GM23338 (cell line): Measurements from ENCODE around the gene SLC12A7. TPM values are rescaled to one million over a fixed set of nuclear protein-coding genes. Genes with fewer than 3 reads are reported as not detected.
A peak's percentile ranks its signal among the peaks of the same experiment; 100 is the strongest.

Source experiments
- ATAC-seq: fragments of 200-7000 bp; cut with Tn5 transposase; 3 replicates; pipeline ENCODE4 v1.9.1; 2020
- DNase-seq: peaks from one replicate; pipeline ENCODE4 v3.0.0-alpha.2; 2015; ENCODE audit warnings: low spot score
- H2AFZ ChIP-seq: fragments of 200-600 bp; sonication (generic); 2 replicates; pipeline ENCODE4 v1.8.0; 2016; ENCODE audit warnings: antibody characterized with exemption, mild to moderate bottlenecking, moderate library complexity
- H3F3A ChIP-seq: fragments of 200-600 bp; sonication (generic); replicated peaks from 2 replicates; pipeline ENCODE4 v1.8.0; 2017; ENCODE audit warnings: antibody characterized with exemption, mixed run types, low read depth
- H3K27ac ChIP-seq: fragments of 200-600 bp; sonication (generic); 2 replicates; pipeline ENCODE4 v1.6.1; 2016; ENCODE audit warnings: low read depth
- H3K27me3 ChIP-seq: fragments of 200-600 bp; sonication (generic); 2 replicates; pipeline ENCODE4 v1.8.0; 2016; ENCODE audit warnings: mild to moderate bottlenecking, mixed run types, moderate library complexity; ENCODE audit not compliant: insufficient read depth
- H3K36me3 ChIP-seq: fragments of 200-600 bp; sonication (generic); 2 replicates; pipeline ENCODE4 v1.8.0; 2016; ENCODE audit warnings: mild to moderate bottlenecking; ENCODE audit not compliant: insufficient read depth
- H3K4me1 ChIP-seq: fragments of 200-600 bp; sonication (generic); 2 replicates; pipeline ENCODE4 v1.8.0; 2016; ENCODE audit warnings: mild to moderate bottlenecking, moderate library complexity; ENCODE audit not compliant: insufficient read depth
- H3K4me2 ChIP-seq: fragments of 200-600 bp; sonication (generic); 2 replicates; pipeline ENCODE4 v1.7.1; 2017; ENCODE audit warnings: mixed run types
- H3K4me3 ChIP-seq: fragments of 200-600 bp; sonication (generic); 2 replicates; pipeline ENCODE4 v1.6.1; 2016; ENCODE audit warnings: mixed run types
- H3K79me2 ChIP-seq: fragments of 200-600 bp; sonication (generic); replicated peaks from 2 replicates; pipeline ENCODE4 v1.8.0; 2017; ENCODE audit warnings: mild to moderate bottlenecking; ENCODE audit not compliant: insufficient read depth
- H3K9me2 ChIP-seq: fragments of 200-600 bp; sonication (generic); 2 replicates; pipeline ENCODE4 v1.8.0; 2017; ENCODE audit not compliant: insufficient read depth
- H4K20me1 ChIP-seq: fragments of 200-600 bp; sonication (generic); replicated peaks from 2 replicates; pipeline ENCODE4 v1.8.0; 2017; ENCODE audit warnings: mild to moderate bottlenecking; ENCODE audit not compliant: insufficient read depth
- H3K27ac Mint-ChIP-seq: 2 replicates; pipeline ENCODE4 v1.8.0; 2020; ENCODE audit warnings: inconsistent platforms, mild to moderate bottlenecking, moderate library complexity, mixed read lengths
- H3K27me3 Mint-ChIP-seq: 3 replicates; pipeline ENCODE4 v1.8.0; 2022; ENCODE audit warnings: low read depth, mild to moderate bottlenecking, moderate library complexity, mixed read lengths, inconsistent platforms; ENCODE audit not compliant: insufficient read depth, poor library complexity
- H3K36me3 Mint-ChIP-seq: 3 replicates; pipeline ENCODE4 v1.8.0; 2021; ENCODE audit warnings: low read depth, mild to moderate bottlenecking, inconsistent platforms, moderate library complexity, mixed read lengths
- H3K4me1 Mint-ChIP-seq: 3 replicates; pipeline ENCODE4 v1.8.0; 2020; ENCODE audit warnings: mild to moderate bottlenecking, inconsistent platforms, mixed read lengths
- H3K4me3 Mint-ChIP-seq: 3 replicates; pipeline ENCODE4 v1.8.0; 2021; ENCODE audit warnings: moderate library complexity, mild to moderate bottlenecking, inconsistent platforms, mixed read lengths
- H3K9me3 Mint-ChIP-seq: 3 replicates; pipeline ENCODE4 v1.8.0; 2020; ENCODE audit warnings: moderate library complexity, mild to moderate bottlenecking, inconsistent platforms, mixed read lengths
- CREB1 ChIP-seq: fragments of 250-450 bp; sonication (Bioruptor Pico); IDR thresholded peaks from 2 replicates; pipeline ENCODE4 v1.5.0; 2020; ENCODE audit warnings: low read depth, mild to moderate bottlenecking, moderate library complexity
- EZH2 ChIP-seq: fragments of 200-600 bp; sonication (generic); IDR thresholded peaks from one replicate; pipeline ENCODE4 v1.8.0; 2017; ENCODE audit warnings: antibody characterized with exemption, mild to moderate bottlenecking, low read depth; ENCODE audit not compliant: unreplicated experiment
- JUNB ChIP-seq: IDR thresholded peaks from one replicate; pipeline ENCODE4 v1.6.1; 2016; ENCODE audit warnings: antibody characterized with exemption; ENCODE audit not compliant: unreplicated experiment
- STAT1 ChIP-seq: IDR thresholded peaks from one replicate; pipeline ENCODE4 v1.6.1; 2016; ENCODE audit warnings: antibody characterized with exemption; ENCODE audit not compliant: unreplicated experiment
- ZNF114 ChIP-seq: fragments of 250-450 bp; sonication (Bioruptor Pico); IDR thresholded peaks from 2 replicates; pipeline ENCODE4 v1.5.0; 2020; ENCODE audit warnings: mild to moderate bottlenecking, moderate library complexity
- ZNF331 ChIP-seq: fragments of 250-450 bp; sonication (Bioruptor Pico); IDR thresholded peaks from 2 replicates; pipeline ENCODE4 v1.5.0; 2020; ENCODE audit warnings: low read depth, mild to moderate bottlenecking, moderate library complexity
- polyA plus RNA-seq: library from polyadenylated mRNA; unstranded; fragments of >200 nt; fragmentation: Nextera tagmentation; extraction: Ambion mirVana; gene quantifications from 2 replicates; pipeline ENCODE4 v1.2.1, GENCODE V29; 2016
- total RNA-seq: library from RNA; depleted of rRNA; stranded (reverse); fragments of >200 nt; shearing (Covaris generic); gene quantifications from 2 replicates; pipeline ENCODE4 v1.2.3, GENCODE V29; 2014
- TF ChIP-seq, protein P1 (sequence below), 2 experiments: fragments of 200-600 bp in 1 of 2; sonication (generic) in 1 of 2; conservative IDR thresholded peaks; 2 replicates each; pipeline versions ENCODE4 v1.5.1 to v1.6.1; 2016 to 2017; ENCODE audit warnings: antibody characterized with exemption in 2 of 2, low read depth in 2 of 2, mild to moderate bottlenecking in 2 of 2, moderate library complexity in 1 of 2
- TF ChIP-seq, protein P2 (sequence below): IDR thresholded peaks from 2 replicates; pipeline ENCODE4 v1.6.1; 2016; ENCODE audit warnings: antibody characterized with exemption
- TF ChIP-seq, protein P3 (sequence below): fragments of 250-450 bp; sonication (Bioruptor Pico); IDR thresholded peaks from 2 replicates; pipeline ENCODE4 v1.5.0; 2020; ENCODE audit warnings: mild to moderate bottlenecking, moderate library complexity

The SLC12A7 gene
- total and polyA plus RNA-seq, 2 experiments from 2014 or later: 7.4 to 32.2 TPM

DNA sequence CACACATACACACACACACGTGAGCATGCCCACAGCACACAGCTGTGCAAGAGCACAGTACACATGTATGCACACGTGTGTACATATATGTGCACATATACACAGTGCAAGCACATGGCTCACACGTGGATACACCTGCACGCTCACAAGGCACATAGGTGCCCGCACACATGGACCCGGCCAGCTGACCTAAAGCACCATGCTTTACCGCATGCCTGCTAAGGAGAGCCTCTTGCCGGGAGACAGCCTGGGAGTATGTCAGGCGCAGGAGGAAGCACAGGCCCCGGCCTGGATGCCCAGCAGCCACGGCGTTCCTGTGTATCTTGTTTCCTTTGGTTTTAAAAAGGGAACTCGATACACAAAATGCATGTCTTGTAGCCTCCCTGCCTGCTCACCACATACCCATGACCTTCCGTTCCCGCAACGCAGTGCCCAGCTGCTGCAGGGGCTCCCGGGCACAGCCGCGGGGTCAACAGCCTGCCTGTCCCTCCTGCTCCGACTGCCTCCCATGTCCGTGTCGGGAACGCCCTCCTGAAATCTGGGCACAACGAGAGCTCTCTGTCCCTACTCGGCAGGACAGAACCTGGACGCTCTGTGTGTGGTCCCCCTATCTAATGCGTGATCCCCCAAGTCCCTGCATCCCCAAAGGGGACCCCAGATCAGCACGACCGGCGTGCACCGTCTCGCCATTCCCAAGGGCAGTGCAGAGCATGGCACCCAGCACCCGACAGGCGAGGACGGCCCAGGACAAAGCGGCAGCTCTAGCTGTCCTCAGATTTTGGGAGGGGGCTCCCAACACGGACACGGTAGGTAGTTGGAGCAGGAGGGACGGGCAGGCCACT, 3.6 kb downstream of the SLC12A7 start:
- Histone ChIP-seq H3K4me2 (no peak overlapping the region), H3K79me2 (peaks cover 77% of the 10 kb centered on the region), H3K27ac (no peak overlapping the region; the same call in 1 of the 2 replicates), H3K27me3 (no peaks in the 10 kb centered on the region), H3K4me1 (peaks cover 14% of the 10 kb centered on the region; the same call in 1 of the 2 replicates), H3K9me2 (no peaks in the 10 kb centered on the region), H2AFZ (no peak overlapping the region), H4K20me1 (0 out of 2 replicates have a peak, but pooled peaks cover 2% of the 10 kb centered on the region), H3K4me3 (no peak overlapping the region), H3K36me3 (no peaks in the 10 kb centered on the region), H3F3A (no peaks in the 10 kb centered on the region)
- Mint-ChIP-seq H3K27ac (peak overlapping the region; percentile 95), H3K4me3 (no peak overlapping the region), H3K36me3 (no peaks in the 10 kb centered on the region), H3K9me3 (no peaks in the 10 kb centered on the region), H3K27me3 (peaks cover 10% of the 10 kb centered on the region), H3K4me1 (peaks cover 48% of the 10 kb centered on the region)
- ATAC-seq (no peak), DNase-seq (no peak)
- TF ChIP-seq, protein P1, sequence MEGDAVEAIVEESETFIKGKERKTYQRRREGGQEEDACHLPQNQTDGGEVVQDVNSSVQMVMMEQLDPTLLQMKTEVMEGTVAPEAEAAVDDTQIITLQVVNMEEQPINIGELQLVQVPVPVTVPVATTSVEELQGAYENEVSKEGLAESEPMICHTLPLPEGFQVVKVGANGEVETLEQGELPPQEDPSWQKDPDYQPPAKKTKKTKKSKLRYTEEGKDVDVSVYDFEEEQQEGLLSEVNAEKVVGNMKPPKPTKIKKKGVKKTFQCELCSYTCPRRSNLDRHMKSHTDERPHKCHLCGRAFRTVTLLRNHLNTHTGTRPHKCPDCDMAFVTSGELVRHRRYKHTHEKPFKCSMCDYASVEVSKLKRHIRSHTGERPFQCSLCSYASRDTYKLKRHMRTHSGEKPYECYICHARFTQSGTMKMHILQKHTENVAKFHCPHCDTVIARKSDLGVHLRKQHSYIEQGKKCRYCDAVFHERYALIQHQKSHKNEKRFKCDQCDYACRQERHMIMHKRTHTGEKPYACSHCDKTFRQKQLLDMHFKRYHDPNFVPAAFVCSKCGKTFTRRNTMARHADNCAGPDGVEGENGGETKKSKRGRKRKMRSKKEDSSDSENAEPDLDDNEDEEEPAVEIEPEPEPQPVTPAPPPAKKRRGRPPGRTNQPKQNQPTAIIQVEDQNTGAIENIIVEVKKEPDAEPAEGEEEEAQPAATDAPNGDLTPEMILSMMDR (conservative IDR thresholded peaks at IDR 0.05; ENCODE audit: low read depth in 2 of 2): no peak
- TF ChIP-seq ZNF114 (CRISPR knock-in tag) (no peak), ZNF331 (CRISPR knock-in tag) (no peak), EZH2 (no peak), JUNB (no peak), STAT1 (no peak), CREB1 (no peak)
- TF ChIP-seq, protein P2, sequence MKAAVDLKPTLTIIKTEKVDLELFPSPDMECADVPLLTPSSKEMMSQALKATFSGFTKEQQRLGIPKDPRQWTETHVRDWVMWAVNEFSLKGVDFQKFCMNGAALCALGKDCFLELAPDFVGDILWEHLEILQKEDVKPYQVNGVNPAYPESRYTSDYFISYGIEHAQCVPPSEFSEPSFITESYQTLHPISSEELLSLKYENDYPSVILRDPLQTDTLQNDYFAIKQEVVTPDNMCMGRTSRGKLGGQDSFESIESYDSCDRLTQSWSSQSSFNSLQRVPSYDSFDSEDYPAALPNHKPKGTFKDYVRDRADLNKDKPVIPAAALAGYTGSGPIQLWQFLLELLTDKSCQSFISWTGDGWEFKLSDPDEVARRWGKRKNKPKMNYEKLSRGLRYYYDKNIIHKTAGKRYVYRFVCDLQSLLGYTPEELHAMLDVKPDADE: no peak

DNA sequence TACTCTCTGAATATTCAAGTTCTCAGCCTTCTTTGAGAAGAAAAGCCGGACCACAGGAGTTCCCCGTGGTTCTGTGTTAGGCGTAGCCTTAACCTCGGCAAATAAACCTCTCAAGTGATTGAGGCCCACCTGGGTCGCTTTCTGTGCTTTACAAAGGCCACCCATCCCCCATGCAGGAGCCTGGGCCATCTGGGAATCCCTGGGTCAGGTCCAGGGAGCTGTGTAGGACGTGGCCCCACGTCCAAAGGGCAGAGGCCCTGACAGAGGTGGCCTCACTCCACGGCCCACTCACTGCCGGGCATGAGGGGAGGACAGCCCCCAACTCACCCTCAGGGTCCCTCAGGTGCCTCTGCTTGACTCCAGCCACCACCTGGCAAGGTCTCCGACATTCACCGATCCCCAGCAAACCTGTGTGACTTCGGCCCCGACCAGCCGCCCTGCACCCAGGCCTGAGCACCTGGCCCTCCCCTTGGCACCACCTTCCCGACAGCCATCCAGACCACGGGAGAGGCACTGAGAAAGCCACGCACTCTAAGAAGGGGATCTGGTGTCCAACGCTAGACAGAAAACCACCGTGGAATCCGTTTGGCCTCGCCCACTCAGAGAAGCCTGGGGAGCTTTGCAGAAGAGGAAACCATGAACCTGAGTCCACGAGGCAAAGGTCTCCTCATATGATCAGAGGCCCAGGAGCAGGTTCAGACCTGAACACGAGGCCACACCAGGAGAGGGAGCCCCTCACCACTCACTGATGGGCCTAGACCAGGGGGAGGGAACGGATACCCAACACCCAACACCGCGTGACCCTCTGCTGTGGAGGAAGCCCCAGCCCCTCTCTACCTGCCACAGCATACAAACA, 4.5 kb downstream of the SLC12A7 start:
- H3K9me3 Mint-ChIP-seq: no peaks in the 10 kb centered on the region
- Histone ChIP-seq H2AFZ (no peak overlapping the region), H3K27me3 (no peaks in the 10 kb centered on the region), H3K4me1 (peaks cover 20% of the 10 kb centered on the region; the same call in 1 of the 2 replicates), H3K4me2 (peak overlapping the region; percentile 11; the same call in 1 of the 2 replicates), H3F3A (no peaks in the 10 kb centered on the region), H3K79me2 (peaks cover 86% of the 10 kb centered on the region), H4K20me1 (0 out of 2 replicates have a peak, but pooled peaks cover 3% of the 10 kb centered on the region), H3K4me3 (no peak overlapping the region), H3K36me3 (no peaks in the 10 kb centered on the region), H3K27ac (peak overlapping the region; percentile 67; the same call in 1 of the 2 replicates), H3K9me2 (no peaks in the 10 kb centered on the region)
- ATAC-seq (peak; percentile 45), DNase-seq (peak; percentile 61)
- H3K27ac Mint-ChIP-seq: peak overlapping the region; percentile 95
- peaks cover 10% of the 10 kb centered on the region for H3K27me3 Mint-ChIP-seq
- H3K4me1 Mint-ChIP-seq: peaks cover 51% of the 10 kb centered on the region
- peak overlapping the region; percentile 56 for H3K4me3 Mint-ChIP-seq
- H3K36me3 Mint-ChIP-seq: no peaks in the 10 kb centered on the region
- TF ChIP-seq, protein P3, sequence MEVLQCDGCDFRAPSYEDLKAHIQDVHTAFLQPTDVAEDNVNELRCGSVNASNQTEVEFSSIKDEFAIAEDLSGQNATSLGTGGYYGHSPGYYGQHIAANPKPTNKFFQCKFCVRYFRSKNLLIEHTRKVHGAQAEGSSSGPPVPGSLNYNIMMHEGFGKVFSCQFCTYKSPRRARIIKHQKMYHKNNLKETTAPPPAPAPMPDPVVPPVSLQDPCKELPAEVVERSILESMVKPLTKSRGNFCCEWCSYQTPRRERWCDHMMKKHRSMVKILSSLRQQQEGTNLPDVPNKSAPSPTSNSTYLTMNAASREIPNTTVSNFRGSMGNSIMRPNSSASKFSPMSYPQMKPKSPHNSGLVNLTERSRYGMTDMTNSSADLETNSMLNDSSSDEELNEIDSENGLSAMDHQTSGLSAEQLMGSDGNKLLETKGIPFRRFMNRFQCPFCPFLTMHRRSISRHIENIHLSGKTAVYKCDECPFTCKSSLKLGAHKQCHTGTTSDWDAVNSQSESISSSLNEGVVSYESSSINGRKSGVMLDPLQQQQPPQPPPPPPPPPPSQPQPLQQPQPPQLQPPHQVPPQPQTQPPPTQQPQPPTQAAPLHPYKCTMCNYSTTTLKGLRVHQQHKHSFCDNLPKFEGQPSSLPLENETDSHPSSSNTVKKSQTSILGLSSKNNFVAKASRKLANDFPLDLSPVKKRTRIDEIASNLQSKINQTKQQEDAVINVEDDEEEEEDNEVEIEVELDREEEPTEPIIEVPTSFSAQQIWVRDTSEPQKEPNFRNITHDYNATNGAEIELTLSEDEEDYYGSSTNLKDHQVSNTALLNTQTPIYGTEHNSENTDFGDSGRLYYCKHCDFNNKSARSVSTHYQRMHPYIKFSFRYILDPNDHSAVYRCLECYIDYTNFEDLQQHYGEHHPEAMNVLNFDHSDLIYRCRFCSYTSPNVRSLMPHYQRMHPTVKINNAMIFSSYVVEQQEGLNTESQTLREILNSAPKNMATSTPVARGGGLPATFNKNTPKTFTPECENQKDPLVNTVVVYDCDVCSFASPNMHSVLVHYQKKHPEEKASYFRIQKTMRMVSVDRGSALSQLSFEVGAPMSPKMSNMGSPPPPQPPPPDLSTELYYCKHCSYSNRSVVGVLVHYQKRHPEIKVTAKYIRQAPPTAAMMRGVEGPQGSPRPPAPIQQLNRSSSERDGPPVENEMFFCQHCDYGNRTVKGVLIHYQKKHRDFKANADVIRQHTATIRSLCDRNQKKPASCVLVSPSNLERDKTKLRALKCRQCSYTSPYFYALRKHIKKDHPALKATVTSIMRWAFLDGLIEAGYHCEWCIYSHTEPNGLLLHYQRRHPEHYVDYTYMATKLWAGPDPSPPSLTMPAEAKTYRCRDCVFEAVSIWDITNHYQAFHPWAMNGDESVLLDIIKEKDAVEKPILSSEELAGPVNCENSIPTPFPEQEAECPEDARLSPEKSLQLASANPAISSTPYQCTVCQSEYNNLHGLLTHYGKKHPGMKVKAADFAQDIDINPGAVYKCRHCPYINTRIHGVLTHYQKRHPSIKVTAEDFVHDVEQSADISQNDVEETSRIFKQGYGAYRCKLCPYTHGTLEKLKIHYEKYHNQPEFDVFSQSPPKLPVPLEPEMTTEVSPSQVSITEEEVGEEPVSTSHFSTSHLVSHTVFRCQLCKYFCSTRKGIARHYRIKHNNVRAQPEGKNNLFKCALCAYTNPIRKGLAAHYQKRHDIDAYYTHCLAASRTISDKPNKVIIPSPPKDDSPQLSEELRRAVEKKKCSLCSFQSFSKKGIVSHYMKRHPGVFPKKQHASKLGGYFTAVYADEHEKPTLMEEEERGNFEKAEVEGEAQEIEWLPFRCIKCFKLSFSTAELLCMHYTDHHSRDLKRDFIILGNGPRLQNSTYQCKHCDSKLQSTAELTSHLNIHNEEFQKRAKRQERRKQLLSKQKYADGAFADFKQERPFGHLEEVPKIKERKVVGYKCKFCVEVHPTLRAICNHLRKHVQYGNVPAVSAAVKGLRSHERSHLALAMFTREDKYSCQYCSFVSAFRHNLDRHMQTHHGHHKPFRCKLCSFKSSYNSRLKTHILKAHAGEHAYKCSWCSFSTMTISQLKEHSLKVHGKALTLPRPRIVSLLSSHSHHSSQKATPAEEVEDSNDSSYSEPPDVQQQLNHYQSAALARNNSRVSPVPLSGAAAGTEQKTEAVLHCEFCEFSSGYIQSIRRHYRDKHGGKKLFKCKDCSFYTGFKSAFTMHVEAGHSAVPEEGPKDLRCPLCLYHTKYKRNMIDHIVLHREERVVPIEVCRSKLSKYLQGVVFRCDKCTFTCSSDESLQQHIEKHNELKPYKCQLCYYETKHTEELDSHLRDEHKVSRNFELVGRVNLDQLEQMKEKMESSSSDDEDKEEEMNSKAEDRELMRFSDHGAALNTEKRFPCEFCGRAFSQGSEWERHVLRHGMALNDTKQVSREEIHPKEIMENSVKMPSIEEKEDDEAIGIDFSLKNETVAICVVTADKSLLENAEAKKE (CRISPR knock-in tag): peak; percentile 40; the same call in 1 of the 2 replicates
